SH-SY5Y (cell line): ENCODE results near the gene MNX1.

Experiments used
- GATA2 ChIP-seq: IDR thresholded peaks from 2 replicates; pipeline ENCODE4 v1.6.1; 2011; ENCODE audit warnings: mild to moderate bottlenecking, low read depth, low read length
- GATA3 ChIP-seq: IDR thresholded peaks from 2 replicates; pipeline ENCODE4 v1.6.1; 2011; ENCODE audit warnings: low read depth, mild to moderate bottlenecking, low read length, moderate library complexity

DNA sequence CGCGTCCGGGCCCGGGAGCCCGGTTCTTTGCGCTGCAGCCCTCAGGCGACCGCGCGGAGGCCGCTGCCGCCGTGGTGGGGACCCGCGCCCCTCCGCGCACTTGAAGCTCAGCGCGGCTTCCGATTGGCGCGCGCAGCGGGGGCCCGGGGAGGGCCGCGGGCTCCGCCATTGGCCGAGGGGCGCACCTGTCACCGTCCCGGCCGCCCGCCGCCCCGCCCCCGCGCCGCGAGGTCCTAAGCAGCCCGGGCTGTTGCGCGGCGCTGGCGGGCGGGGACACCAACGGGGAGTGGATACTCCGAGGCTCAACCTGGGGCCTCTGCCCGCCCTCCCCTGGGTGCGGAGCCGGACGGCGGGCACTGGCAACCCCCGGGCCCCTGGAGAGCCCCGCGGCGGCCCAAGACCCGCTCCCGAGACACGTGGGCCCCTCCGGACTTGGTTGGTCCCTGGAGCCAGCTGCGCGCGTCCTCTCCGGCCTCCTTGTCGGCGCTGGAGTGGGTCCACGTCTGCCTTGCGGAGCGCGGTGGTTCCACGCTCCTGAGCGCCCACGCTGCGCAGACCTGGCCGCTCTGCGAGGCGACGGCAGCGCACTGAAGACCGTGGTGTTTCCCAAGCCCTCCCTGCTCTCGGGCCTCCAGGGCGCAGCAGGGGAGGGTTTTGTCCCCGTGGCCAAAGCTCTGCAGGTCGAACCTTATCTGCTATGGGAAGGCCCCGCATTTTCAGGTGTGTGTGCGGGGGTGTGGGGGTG, at the start of gene MNX1:
- TF ChIP-seq GATA3 (no peak), GATA2 (no peak)
